Endodermal cell (in vitro differentiated cells): ENCODE results near the gene FN1. TPM values are rescaled to one million over a fixed set of nuclear protein-coding genes. Genes with fewer than 3 reads are reported as not detected.
"Not testable (repeated sequence)": the region's sequence is repeated elsewhere in the genome, so short reads cannot be mapped to it uniquely, and the experiment has no call there.

Experiments
- DNase-seq: peaks from one replicate; pipeline ENCODE4 v3.0.0-alpha.2; 2017
- H3K27ac ChIP-seq: 2 replicates; pipeline ENCODE4 v1.5.1; 2013; ENCODE audit warnings: mild to moderate bottlenecking, low read depth, low read length, moderate library complexity
- H3K27me3 ChIP-seq: 2 replicates; pipeline ENCODE4 v1.6.1; 2013; ENCODE audit warnings: mild to moderate bottlenecking, low read length, moderate library complexity; ENCODE audit not compliant: insufficient read depth, control insufficient read depth, poor library complexity, severe bottlenecking
- H3K36me3 ChIP-seq: 2 replicates; pipeline ENCODE4 v1.7.0; 2013; ENCODE audit warnings: mild to moderate bottlenecking, low read length, moderate library complexity; ENCODE audit not compliant: control insufficient read depth, insufficient read depth
- H3K4me1 ChIP-seq: one replicate; pipeline ENCODE4 v1.7.0; 2013; ENCODE audit warnings: low read length; ENCODE audit not compliant: control insufficient read depth, insufficient read depth
- H3K4me3 ChIP-seq: 2 replicates; pipeline ENCODE4 v1.5.1; 2013; ENCODE audit warnings: mild to moderate bottlenecking, low read length, moderate library complexity
- H3K9ac ChIP-seq: 2 replicates; pipeline ENCODE4 v1.6.1; 2013; ENCODE audit warnings: mild to moderate bottlenecking, low read length, moderate library complexity; ENCODE audit not compliant: poor library complexity, severe bottlenecking; ENCODE audit errors: extremely low read depth
- H3K9me3 ChIP-seq: 2 replicates; pipeline ENCODE4 v1.6.1; 2013; ENCODE audit warnings: mild to moderate bottlenecking, low read length, moderate library complexity; ENCODE audit not compliant: control insufficient read depth
- H3K27ac Mint-ChIP-seq: 2 replicates; pipeline ENCODE4 v1.8.0; 2020; ENCODE audit warnings: mixed read lengths
- H3K27me3 Mint-ChIP-seq: 2 replicates; pipeline ENCODE4 v1.8.0; 2021; ENCODE audit warnings: mild to moderate bottlenecking, mixed read lengths; ENCODE audit not compliant: insufficient read depth
- H3K36me3 Mint-ChIP-seq: 2 replicates; pipeline ENCODE4 v1.8.0; 2020; ENCODE audit warnings: low read depth, mixed read lengths
- H3K4me1 Mint-ChIP-seq: 2 replicates; pipeline ENCODE4 v1.8.0; 2020; ENCODE audit warnings: mixed read lengths
- H3K4me3 Mint-ChIP-seq: 2 replicates; pipeline ENCODE4 v1.8.0; 2020; ENCODE audit warnings: mild to moderate bottlenecking, moderate library complexity, mixed read lengths
- H3K9me3 Mint-ChIP-seq: 2 replicates; pipeline ENCODE4 v1.8.0; 2020; ENCODE audit warnings: mild to moderate bottlenecking, mixed read lengths
- CTCF ChIP-seq: fragments of 200-600 bp; sonication (generic); conservative IDR thresholded peaks from 2 replicates; pipeline ENCODE4 v1.5.0; 2021; ENCODE audit warnings: antibody characterized with exemption, mild to moderate bottlenecking
- WGBS, 2 experiments: methylation state at CpG; one replicate each; pipeline versions ENCODE4 v1.1.5 to v1.1.7; 2013; ENCODE audit warnings: missing lambda C conversion rate in 2 of 2, mixed read lengths in 1 of 2; ENCODE audit not compliant: insufficient coverage in 1 of 2, insufficient read length in 1 of 2; 5-methylcytosine and 5-hydroxymethylcytosine counted together
- total RNA-seq, 2 donors: library from RNA; stranded (reverse); fragmentation: NEBNext Ultra II Directional in 1 of 2; extraction: Animal tissue kit (Norgen Biotek cat#: 25700) in 1 of 2; gene quantifications; 2 replicates in 1 of 2; 3 replicates in 1 of 2; pipeline ENCODE4 v1.2.1, GENCODE V29; 2021

Gene FN1
- total RNA-seq, 2 donors from 2014 or later, result 2,721 to 2,960 TPM

- Mint-ChIP-seq H3K4me3 (no peak overlapping the region), H3K36me3 (peaks cover 86% of the 10 kb centered on the region), H3K9me3 (no peaks in the 10 kb centered on the region), H3K27me3 (no peaks in the 10 kb centered on the region), H3K27ac (peak overlapping the region; percentile 33), H3K4me1 (peaks cover 18% of the 10 kb centered on the region)
- Histone ChIP-seq H3K27ac (no peak overlapping the region), H3K9me3 (no peaks in the 10 kb centered on the region), H3K27me3 (no peaks in the 10 kb centered on the region), H3K36me3 (peaks cover 88% of the 10 kb centered on the region), H3K9ac (no peak overlapping the region), H3K4me1 (no peaks in the 10 kb centered on the region), H3K4me3 (no peak overlapping the region)
- 94 to 95% methylated on average over 10 to 17 of the region's 18 CpGs for WGBS, 2 experiments
- no peak for DNase-seq
- TF ChIP-seq CTCF, result no peak
Observed at GRCh38 chr2:215409331-215410127, 26.3 kb downstream of the FN1 start.

- H3K9ac ChIP-seq, H3K4me1 ChIP-seq, H3K9me3 ChIP-seq, H3K27me3 Mint-ChIP-seq, H3K9me3 Mint-ChIP-seq, H3K27ac Mint-ChIP-seq, H3K27ac ChIP-seq, H3K4me3 ChIP-seq, H3K4me3 Mint-ChIP-seq, H3K27me3 ChIP-seq, DNase-seq: not testable (repeated sequence)
- Mint-ChIP-seq H3K36me3 (peaks cover 84% of the 10 kb centered on the region), H3K4me1 (peaks cover 13% of the 10 kb centered on the region)
- peaks cover 90% of the 10 kb centered on the region for H3K36me3 ChIP-seq
- WGBS, 2 experiments, result 81 to 98% methylated on average over 4 to 6 of the region's 7 CpGs
Observed at GRCh38 chr2:215408441-215408840, 27.4 kb downstream of the FN1 start.

- no peaks in the 10 kb centered on the region for H3K9me3 ChIP-seq
- Mint-ChIP-seq H3K4me3 (no peak overlapping the region), H3K27me3 (no peaks in the 10 kb centered on the region), H3K36me3 (peaks cover 82% of the 10 kb centered on the region), H3K9me3 (no peaks in the 10 kb centered on the region), H3K27ac (no peak overlapping the region), H3K4me1 (peaks cover 13% of the 10 kb centered on the region)
- no peak for TF ChIP-seq CTCF
- H3K36me3 ChIP-seq, result peaks cover 90% of the 10 kb centered on the region
- no peak for DNase-seq
- H3K27ac ChIP-seq, result no peak overlapping the region
- H3K4me1 ChIP-seq, result no peaks in the 10 kb centered on the region
- no peak overlapping the region for H3K4me3 ChIP-seq
- H3K27me3 ChIP-seq, result no peaks in the 10 kb centered on the region
- no peak overlapping the region for H3K9ac ChIP-seq
- 92 to 94% methylated on average over 4 to 9 of the region's 10 CpGs for WGBS, 2 experiments
Observed at GRCh38 chr2:215407590-215408264, 28.1 kb downstream of the FN1 start.
